ENCODE results near the gene SRF. TPM values are rescaled to one million over a fixed set of nuclear protein-coding genes. Genes with fewer than 3 reads are reported as not detected.
"Not testable (repeated sequence)": the region's sequence is repeated elsewhere in the genome, so short reads cannot be mapped to it uniquely, and the experiment has no call there.

SRF gene
- total RNA-seq, 1 donor from 2014 or later: 33.6 TPM

DNA sequence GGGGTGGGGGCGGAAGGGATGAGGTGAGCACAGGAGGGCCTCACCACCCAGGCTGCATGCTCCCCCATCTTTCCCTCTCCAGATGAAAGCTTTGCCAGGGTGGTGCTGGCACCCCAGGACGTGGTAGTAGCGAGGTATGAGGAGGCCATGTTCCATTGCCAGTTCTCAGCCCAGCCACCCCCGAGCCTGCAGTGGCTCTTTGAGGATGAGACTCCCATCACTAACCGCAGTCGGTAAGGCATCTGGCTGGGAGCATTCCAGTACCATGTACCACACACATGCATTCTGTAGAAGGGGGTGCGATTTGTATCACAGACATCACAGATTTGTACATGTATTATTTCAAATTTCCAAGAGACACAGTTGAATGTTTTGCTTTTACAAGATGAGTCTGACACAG is 40.6 kb upstream of the SRF start:
- no peak for TF ChIP-seq CTCF (IDR thresholded peaks at IDR 0.05)
- DNase-seq: no peak
- H3K4me3 ChIP-seq: no peak overlapping the region
- no peak overlapping the region for H3K27ac ChIP-seq
- ATAC-seq: no peak
- H3K4me1 ChIP-seq: peaks cover 18% of the 10 kb centered on the region
- intact Hi-C loops (cut with DNase I): no loop called here
- H3K27me3 ChIP-seq: no peaks in the 10 kb centered on the region
- no peaks in the 10 kb centered on the region for H3K9me3 ChIP-seq
- no peaks in the 10 kb centered on the region for H3K36me3 ChIP-seq

DNA sequence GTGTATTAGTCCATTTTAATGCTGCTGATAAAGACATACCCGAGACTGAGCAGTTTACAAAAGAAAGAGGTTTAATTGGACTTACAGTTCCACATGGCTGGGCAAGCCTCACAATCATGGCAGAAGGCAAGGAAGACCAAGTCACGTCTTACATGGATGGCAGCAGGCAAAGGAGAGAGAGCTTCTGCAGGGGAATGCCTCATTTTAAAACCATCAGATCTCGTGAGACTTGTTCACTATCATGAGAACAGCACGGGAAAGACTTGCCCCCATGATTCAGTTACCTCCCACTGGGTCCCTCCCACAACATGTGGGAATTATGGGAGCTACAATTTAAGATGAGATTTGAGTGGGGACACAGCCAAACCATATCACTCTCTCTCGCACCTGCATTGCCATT is 39.7 kb upstream of the SRF start:
- H3K27ac ChIP-seq; H3K36me3 ChIP-seq; intact Hi-C loops (cut with DNase I); H3K9me3 ChIP-seq; H3K27me3 ChIP-seq; H3K4me3 ChIP-seq; ATAC-seq; DNase-seq: not testable (repeated sequence)
- H3K4me1 ChIP-seq: peaks cover 18% of the 10 kb centered on the region

DNA sequence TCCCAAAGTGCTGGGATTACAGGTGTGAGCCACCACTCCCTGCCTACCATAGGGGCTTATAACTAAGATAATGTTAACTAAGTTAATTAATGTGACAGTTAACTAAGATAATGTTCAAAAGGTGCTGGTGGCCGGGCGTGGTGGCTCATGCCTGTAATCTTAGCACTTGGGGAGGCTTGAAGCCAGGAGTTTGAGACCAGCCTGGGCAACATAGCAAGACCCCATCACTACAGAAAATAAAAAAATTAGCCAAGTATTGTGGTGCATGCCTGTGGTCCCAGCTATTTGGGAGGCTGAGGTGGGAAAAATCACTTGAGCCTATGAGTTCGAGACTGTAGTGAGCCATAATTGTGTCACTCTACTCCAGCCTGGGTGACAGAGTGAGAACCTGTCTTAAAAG is 32.8 kb upstream of the SRF start:
- Histone ChIP-seq H3K27me3 (no peaks in the 10 kb centered on the region), H3K4me3 (no peak overlapping the region), H3K4me1 (peaks cover 1% of the 10 kb centered on the region), H3K9me3 (no peaks in the 10 kb centered on the region), H3K27ac (no peak overlapping the region), H3K36me3 (no peaks in the 10 kb centered on the region)
- DNase-seq (no peak), ATAC-seq (no peak)
- no peak for TF ChIP-seq CTCF (IDR thresholded peaks at IDR 0.05)
- intact Hi-C loops (cut with DNase I): no loop called here

DNA sequence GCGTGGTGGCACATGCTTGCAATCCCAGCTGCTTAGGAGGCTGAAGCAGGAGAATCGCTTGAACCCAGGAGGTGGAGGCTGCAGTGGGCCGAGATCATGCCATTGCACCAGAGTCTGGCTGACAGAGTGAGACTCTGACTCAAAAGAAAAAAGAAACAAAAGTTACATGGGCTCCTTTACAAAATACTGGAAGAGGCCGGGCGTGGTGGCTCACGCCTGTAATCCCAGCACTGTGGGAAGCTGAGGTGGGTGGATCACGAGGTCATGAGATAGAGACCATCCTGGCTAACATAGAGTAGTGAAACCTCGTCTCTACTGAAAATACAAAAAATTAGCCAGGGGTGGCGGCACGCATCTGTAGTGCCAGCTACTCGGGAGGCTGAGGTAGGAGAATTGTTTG is 31.1 kb upstream of the SRF start:
- ATAC-seq, H3K9me3 ChIP-seq, H3K4me1 ChIP-seq, H3K27ac ChIP-seq, DNase-seq, H3K4me3 ChIP-seq, H3K36me3 ChIP-seq, H3K27me3 ChIP-seq: not testable (repeated sequence)
- intact Hi-C loops (cut with DNase I): loop anchor here (5.0 to 10.0 kb wide), 2 partner anchors 65 to 238 kb away; partner anchors contain the start of gene PTK7

DNA sequence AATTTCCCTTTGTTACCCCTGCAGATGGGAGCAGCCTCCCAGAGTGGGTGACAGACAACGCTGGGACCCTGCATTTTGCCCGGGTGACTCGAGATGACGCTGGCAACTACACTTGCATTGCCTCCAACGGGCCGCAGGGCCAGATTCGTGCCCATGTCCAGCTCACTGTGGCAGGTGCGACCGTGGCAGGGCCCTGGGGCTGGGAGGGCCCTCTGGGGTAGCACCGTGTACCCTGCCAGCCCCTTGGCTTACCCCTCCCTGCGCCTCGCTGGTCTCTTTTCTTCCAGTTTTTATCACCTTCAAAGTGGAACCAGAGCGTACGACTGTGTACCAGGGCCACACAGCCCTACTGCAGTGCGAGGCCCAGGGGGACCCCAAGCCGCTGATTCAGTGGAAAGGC is 29.4 kb upstream of the SRF start:
- H3K9me3 ChIP-seq: no peaks in the 10 kb centered on the region
- H3K27me3 ChIP-seq: no peaks in the 10 kb centered on the region
- H3K4me1 ChIP-seq: peaks cover 10% of the 10 kb centered on the region
- TF ChIP-seq CTCF (IDR thresholded peaks at IDR 0.05): no peak
- H3K36me3 ChIP-seq: no peaks in the 10 kb centered on the region
- no peak overlapping the region for H3K4me3 ChIP-seq
- ATAC-seq: no peak
- intact Hi-C loops (cut with DNase I): loop anchor here (5.0 to 10.0 kb wide), 2 partner anchors 67 to 239 kb away; partner anchors contain the start of gene PTK7
- no peak for DNase-seq
- no peak overlapping the region for H3K27ac ChIP-seq

GRCh38 chr6:43142101-43142500 is 29.0 kb upstream of the SRF start:
- ATAC-seq (no peak), DNase-seq (no peak)
- Histone ChIP-seq H3K4me3 (no peak overlapping the region), H3K27ac (no peak overlapping the region), H3K36me3 (no peaks in the 10 kb centered on the region), H3K27me3 (no peaks in the 10 kb centered on the region), H3K9me3 (no peaks in the 10 kb centered on the region), H3K4me1 (peaks cover 10% of the 10 kb centered on the region)
- intact Hi-C loops (cut with DNase I): loop anchor here (5.0 to 10.0 kb wide), 2 partner anchors 67 to 240 kb away; partner anchors contain the start of gene PTK7
- TF ChIP-seq CTCF (IDR thresholded peaks at IDR 0.05): no peak

All from upper lobe of right lung (tissue), 1 donor.